GM18868 (cell line): ENCODE data around the gene CEP41.

Experiments
- ATAC-seq: cut with Tn5 transposase; IDR thresholded peaks from one replicate; pipeline ENCODE4 v1.9.1; 2021; ENCODE audit warnings: mild to moderate bottlenecking, moderate library complexity; ENCODE audit not compliant: unreplicated experiment

Gene CEP41

GRCh38 chr7:130420943-130421578, 19.8 kb downstream of the CEP41 start:
- no peak for ATAC-seq

DNA sequence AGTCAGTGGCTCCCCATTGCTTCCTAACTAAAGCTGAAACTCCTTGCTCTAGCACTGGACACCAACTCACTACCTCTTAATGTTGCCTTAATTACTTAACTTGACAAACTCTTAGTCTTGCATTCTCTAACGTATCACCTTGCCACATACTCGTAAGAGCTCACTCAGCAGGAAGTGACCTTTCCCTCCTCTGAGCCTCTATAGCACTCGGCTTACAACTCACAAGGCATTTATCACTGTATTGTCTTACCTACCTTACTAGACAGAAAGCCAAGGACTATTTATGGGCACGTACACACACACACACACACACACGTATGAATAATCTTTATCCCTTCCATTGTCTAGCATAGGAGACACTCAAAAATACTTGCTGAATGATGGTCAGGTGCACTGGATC, 21.2 kb downstream of the CEP41 start:
- no peak for ATAC-seq

DNA sequence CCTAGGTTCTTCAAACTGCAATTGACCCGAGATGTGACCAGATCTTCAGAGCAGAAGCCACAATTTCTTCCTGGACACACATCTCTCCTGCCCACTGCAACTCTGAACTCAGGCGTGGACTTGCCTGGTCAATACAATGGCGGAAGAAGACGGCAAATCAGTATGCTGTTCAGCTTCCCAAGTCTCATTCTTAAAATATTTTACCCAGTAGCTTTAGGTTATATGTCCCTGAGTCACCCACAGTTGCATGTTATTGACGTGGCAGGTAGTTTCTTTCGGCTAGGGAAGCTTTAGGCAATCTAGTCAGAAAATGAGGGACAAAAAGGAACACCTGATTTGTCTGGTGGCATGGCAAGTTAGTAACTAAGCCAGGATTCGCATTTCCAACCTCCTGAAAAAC, 22.5 kb downstream of the CEP41 start:
- ATAC-seq = no peak

- no peak for ATAC-seq
Measured at GRCh38 chr7:130417213-130417612, 23.6 kb downstream of the CEP41 start.

GRCh38 chr7:130415006-130415405, 25.8 kb downstream of the CEP41 start:
- ATAC-seq = no peak

- ATAC-seq = no peak
Measured at GRCh38 chr7:130413201-130413600, 27.6 kb downstream of the CEP41 start.

GRCh38 chr7:130410868-130411541, 29.8 kb downstream of the CEP41 start:
- ATAC-seq = no peak

- ATAC-seq = no peak
Measured at GRCh38 chr7:130409712-130410072, 31.1 kb downstream of the CEP41 start.

GRCh38 chr7:130409067-130409711, 31.6 kb downstream of the CEP41 start:
- no peak for ATAC-seq

GRCh38 chr7:130405003-130405402, 35.8 kb downstream of the CEP41 start:
- no peak for ATAC-seq

GRCh38 chr7:130401578-130401977, 39.2 kb downstream of the CEP41 start:
- no peak for ATAC-seq

- ATAC-seq = no peak
Measured at GRCh38 chr7:130401101-130401500, 39.7 kb downstream of the CEP41 start.

- ATAC-seq = no peak
Measured at GRCh38 chr7:130400120-130400572, 40.7 kb downstream of the CEP41 start.

- ATAC-seq = no peak
Measured at GRCh38 chr7:130398526-130399090, 42.2 kb downstream of the CEP41 start.

GRCh38 chr7:130397758-130398073, 43.1 kb downstream of the CEP41 start:
- no peak for ATAC-seq

GRCh38 chr7:130397051-130397757, 43.6 kb downstream of the CEP41 start:
- no peak for ATAC-seq

DNA sequence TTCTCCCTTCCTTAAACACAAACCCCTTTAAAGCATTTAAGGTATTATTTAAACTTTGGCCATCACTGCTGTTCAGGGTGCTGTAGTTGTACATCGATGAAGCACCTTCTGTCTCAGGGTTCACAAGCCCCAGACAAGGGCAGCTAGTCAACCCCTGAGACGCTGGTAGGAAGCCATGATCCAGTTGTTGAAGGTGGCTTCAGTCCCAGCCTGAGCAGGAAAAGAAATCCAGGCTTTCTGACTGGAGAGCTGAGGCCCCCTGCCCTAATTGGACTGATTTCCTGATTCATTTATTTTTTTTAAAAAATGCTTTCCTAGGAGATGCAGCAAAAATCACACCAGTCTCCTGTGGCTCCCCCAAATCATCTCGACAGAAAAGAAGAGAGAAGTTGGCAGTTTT, 44.7 kb downstream of the CEP41 start:
- no peak for ATAC-seq

DNA sequence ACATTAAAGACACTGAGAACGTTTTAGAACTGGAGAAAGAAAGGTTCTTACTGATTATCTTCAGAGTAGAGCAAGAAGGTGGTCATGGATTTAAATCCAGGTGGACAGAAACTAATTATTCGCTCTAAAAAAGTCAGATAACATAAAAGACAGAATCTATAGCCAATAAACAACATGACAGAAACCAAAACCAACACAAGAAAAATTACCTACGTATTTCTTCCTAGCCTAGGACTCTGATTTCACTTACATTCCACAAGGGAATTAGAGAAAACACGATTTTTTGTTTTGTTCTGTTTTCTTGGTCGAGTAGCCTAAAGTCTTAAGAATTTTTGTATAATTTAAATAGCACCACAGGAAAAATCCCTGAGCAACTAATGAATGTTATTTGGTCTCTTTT, 45.4 kb downstream of the CEP41 start:
- ATAC-seq = no peak

DNA sequence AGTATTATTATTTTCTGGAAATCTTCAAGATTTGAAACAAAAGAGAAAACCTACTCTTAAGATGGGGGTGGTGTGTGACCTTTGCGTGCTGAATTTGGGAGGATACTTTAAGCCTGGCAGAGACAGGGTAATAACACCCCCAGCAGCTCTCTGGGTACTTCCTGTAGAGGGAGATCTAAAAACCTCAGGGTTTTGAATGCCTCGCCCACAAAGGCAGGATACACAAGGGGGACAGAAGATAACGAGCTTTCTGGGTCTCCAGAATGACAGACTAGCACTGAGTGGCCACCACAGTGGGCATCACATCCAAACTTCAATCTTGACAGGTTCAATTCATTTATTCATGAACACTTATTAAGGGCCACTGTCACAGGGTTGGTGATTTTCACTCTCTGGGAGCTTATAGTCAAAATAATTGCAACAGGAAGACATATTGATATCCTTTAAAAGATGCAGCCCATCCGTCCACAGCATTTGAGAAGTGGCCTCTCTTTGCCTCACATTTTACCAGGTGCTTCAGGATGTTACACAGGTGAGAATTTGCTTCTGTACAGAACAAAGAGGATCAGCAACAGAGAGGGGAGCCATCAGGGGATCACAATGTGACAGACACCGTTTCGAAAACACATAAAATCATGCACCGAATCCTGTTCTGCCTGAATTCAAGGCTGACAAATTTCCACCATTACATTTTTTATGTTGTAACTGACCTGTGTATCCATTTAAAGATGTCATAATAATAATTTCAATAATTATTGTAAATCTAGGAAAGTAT, 46.2 kb downstream of the CEP41 start:
- no peak for ATAC-seq

GRCh38 chr7:130393841-130394411, 46.9 kb downstream of the CEP41 start:
- no peak for ATAC-seq
